ENCODE results near the gene SNCB.

SNCB gene

DNA sequence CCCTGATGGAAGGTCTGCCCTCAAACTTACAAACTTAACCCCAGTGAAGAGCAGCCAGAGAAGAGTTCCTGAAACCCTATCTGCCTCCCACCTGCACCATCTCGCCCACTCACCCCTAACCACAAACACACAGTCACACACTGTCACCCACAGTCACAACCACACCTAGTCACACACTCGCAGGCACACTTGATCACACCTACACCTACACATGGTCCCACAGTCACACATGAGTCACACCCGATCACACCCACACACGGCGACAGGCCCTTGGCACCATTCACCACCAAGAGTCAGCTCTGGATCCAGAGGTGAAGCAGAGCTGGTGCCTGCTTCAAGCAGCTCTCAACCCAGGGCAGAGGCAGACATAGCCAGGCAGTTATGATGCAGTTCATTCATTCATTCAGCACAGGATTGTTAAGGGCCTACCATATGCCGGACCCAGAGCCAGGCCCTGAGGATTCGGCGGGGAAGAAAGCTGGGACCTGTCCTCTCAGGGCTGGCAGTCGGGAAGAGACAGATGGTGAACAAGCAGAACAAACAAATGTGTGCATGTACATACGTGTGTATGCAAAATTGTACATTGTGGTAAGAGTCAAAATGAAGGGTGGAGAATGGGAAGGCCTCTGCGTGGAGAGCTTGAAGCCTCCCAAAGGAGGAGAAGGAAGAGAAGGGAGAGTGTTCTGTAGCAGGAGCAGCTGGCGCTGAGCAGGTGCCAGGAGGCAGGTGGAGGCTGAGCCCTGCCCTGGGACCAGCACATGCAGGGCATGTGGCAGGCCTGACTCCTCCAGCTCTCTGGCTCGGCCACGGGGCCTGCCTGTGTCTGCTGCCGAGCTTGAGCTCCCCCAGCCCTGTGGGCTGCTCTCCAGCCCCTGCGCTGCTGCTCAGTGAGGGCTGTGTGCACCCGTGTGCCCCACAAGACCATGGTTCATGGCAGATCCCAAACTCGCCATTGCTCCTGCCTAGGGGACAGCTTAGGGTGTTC lies 23.4 kb upstream of the SNCB start:
- Mint-ChIP-seq H3K9me3 (no peaks in the 10 kb centered on the region), H3K27me3 (no peaks in the 10 kb centered on the region), H3K27ac (peak overlapping the region; percentile 79), H3K4me1 (ENCODE audit: low read depth) (peaks cover 70% of the 10 kb centered on the region), H3K36me3 (ENCODE audit: low read depth) (peaks cover 15% of the 10 kb centered on the region), H3K4me3 (peak overlapping the region; percentile 46)

DNA sequence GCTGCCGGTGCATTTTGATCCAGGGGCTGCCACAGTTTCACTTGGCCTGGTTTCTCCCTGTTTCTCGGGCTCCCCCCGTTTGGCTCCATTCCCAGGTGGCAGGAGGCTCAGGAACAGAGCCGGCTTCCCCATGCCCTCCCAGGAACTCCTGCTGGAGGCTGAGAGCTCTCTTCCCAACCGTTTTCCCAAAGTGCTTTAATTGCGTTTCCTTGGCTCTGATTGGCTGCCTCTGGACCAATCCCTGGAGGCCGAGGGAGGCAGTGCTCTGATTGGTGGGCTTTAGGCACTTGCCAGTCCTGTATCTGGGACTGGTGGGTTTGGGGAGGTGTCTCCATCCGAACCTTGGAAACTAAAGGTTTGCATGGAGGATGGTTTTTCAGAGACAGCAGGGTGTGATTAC lies 21.8 kb upstream of the SNCB start:
- H3K27ac Mint-ChIP-seq: no peak overlapping the region
- H3K9me3 Mint-ChIP-seq: no peaks in the 10 kb centered on the region
- H3K27me3 Mint-ChIP-seq: no peaks in the 10 kb centered on the region
- peaks cover 15% of the 10 kb centered on the region for H3K36me3 Mint-ChIP-seq (ENCODE audit: low read depth)
- H3K4me3 Mint-ChIP-seq: no peak overlapping the region
- peaks cover 67% of the 10 kb centered on the region for H3K4me1 Mint-ChIP-seq (ENCODE audit: low read depth)

DNA sequence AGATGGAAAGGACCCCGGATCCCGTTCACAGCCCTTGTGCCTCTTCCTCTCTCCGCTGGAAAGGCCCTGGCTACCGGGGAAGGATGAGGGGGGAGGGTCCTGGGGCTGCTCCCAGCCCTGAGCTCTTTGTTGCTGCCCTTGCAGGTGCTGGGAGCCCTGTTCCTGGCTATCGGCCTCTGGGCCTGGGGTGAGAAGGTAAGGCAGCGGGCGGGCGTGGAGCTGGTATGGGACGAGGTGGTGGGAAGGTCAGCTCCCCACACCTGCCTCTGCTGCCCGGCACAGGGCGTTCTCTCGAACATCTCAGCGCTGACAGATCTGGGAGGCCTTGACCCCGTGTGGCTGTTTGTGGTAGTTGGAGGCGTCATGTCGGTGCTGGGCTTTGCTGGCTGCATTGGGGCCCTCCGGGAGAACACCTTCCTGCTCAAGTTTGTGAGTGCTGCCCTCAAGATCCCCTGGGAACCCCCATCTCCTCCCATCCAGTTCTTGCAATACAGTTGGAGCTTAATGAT lies 21.2 kb upstream of the SNCB start:
- Mint-ChIP-seq H3K36me3 (ENCODE audit: low read depth) (peaks cover 15% of the 10 kb centered on the region), H3K4me1 (ENCODE audit: low read depth) (peaks cover 71% of the 10 kb centered on the region), H3K27ac (no peak overlapping the region), H3K27me3 (no peaks in the 10 kb centered on the region), H3K4me3 (no peak overlapping the region), H3K9me3 (no peaks in the 10 kb centered on the region)

DNA sequence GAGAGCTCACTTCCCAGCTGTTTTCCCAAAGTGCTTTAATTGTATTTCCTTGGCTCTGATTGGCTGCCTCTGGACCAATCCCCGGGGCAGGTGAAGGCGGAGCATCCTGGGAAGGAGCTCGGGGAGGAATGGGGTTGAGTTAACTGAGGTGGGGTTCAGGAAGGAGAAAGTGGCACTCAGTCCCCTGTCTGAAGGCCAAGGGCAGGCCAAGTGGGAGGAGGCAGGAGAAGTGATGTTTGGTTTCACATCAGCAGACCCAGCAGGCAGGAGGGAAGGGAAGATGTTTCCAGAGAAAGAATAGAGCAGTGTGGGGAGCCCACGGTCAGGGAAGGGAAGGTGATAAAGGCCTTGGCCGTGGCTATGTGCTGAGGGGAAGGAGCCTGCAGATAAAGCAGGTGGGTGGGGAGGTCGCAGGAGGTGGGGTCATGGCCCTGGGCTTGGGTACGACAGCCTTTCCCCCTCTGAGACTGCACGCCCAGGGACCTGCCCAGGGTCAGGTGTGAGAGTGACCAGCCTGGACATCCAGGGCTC lies 20.1 kb upstream of the SNCB start:
- H3K36me3 Mint-ChIP-seq (ENCODE audit: low read depth): peaks cover 14% of the 10 kb centered on the region
- H3K4me1 Mint-ChIP-seq (ENCODE audit: low read depth): peaks cover 80% of the 10 kb centered on the region
- H3K27ac Mint-ChIP-seq: no peak overlapping the region
- no peaks in the 10 kb centered on the region for H3K9me3 Mint-ChIP-seq
- H3K27me3 Mint-ChIP-seq: no peaks in the 10 kb centered on the region
- no peak overlapping the region for H3K4me3 Mint-ChIP-seq

DNA sequence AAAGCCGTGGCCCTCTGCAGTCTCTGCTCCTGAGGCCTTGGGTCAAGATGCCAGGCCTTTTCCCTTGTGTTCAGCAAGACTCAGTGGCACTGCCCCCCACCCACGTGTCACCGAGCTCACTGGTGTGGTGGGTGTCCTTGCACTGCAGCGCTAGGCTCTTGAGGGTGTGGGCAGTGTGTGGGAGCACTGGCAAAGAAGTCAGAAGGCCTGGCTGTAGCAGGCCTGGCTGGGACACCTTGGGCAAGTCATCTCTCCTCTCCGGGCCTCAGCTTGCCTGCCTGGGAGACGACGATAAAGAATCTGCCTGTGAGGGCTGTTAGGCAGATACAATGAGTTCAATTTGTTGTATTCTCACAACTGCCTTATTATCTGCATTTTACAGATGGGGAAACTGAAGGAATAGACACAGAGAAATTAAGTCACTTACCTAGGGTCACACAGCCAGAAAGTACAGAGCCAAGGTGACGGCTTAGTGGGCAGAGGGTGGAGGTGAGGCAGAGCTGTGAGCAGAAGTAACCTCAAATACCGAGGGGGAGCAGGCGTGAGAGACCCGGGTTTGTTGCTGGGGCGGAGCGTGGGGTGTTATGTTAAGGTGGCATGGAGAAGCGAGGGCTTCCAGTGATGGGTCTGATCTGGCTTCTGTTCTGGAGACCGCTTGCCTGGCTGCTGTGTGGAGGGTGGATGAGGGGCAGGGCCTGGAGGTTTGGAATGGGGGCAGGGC lies 18.3 kb upstream of the SNCB start:
- Mint-ChIP-seq H3K27ac (peak overlapping the region; percentile 50), H3K9me3 (no peaks in the 10 kb centered on the region), H3K36me3 (ENCODE audit: low read depth) (peaks cover 6% of the 10 kb centered on the region), H3K27me3 (no peaks in the 10 kb centered on the region), H3K4me3 (peak overlapping the region; percentile 87), H3K4me1 (ENCODE audit: low read depth) (peaks cover 66% of the 10 kb centered on the region)

DNA sequence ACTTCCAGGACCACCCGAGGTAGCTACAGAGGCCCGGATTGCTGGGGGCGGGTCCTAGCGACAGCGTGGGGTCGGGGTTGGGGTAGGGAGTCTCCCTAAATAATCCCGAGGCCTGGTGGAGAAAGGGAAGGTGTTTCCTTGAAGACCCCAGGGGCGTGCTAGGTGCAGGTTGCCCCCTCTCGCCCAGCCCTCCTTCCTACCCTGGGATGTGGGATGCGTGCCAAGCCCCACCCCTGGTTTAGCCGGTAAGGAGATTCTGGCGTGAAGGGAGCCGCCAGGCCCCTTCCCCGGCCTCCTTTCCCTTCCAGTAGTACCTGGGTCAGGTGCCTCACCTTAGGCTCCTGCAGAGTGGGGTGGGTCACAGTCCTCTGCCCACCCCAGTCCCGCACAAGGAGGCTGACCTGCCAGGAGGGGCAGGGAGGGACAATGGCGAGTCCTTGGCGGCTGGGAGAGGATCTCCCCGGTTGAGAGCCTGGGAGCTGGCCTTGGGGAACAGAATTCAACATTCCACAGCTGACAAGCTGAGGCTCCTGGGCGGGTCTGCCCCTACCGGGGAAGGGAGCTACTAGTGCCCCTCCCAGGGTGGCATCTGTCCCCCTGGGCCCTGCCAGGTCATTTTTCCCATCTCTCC lies 17.6 kb upstream of the SNCB start:
- peak overlapping the region; percentile 87 for H3K4me3 Mint-ChIP-seq
- H3K4me1 Mint-ChIP-seq (ENCODE audit: low read depth): peaks cover 59% of the 10 kb centered on the region
- H3K27ac Mint-ChIP-seq: no peak overlapping the region
- H3K27me3 Mint-ChIP-seq: no peaks in the 10 kb centered on the region
- no peaks in the 10 kb centered on the region for H3K9me3 Mint-ChIP-seq
- no peaks in the 10 kb centered on the region for H3K36me3 Mint-ChIP-seq (ENCODE audit: low read depth)

DNA sequence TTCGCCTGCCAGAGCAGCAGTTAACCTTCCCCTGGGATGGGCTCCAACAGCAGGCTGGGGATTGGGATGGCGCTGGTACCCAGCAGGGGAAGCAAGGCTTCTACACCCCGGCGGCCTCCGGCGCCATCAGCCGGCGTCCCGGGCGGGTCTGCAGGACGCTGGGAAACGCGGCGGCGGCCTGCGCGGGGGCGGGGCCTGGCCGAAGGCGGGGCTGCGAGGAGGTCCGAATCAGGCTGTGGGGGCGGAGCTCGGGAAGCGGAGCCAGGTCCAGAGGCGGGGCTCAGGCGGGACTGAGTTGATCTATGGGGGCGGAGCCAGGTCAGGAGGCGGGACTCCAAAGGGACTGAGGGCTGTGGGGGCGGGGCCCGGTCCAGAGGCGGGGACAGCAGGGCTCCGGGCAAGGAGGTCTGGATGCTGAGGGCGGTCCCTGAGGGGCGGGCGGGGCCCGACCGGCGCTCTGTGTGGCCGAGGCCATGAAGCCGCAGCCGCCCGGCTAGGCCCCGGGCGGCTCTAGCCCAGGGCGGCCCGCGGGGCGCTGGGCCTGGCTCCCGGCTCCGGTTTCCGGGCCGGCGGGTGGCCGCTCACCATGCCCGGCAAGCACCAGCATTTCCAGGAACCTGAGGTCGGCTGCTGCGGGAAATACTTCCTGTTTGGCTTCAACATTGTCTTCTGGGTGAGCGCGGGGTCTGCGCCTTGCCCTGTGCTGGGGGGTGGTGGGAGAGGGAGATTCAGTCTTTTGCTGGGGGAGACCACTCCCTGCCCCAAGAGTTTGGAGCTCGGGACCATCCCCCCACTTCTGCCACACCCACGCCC lies 16.9 kb upstream of the SNCB start, which contains the start of gene TSPAN17:
TSPAN17 (plus strand) TSS at position 455 of the 813 bp plus-strand sequence; CDS start at position 587, 132 bp downstream.
- peak within 1 kb of the TSS; percentile 95 for H3K27ac Mint-ChIP-seq
- no peaks in the 10 kb centered on the region for H3K36me3 Mint-ChIP-seq (ENCODE audit: low read depth)
- no peaks in the 10 kb centered on the region for H3K9me3 Mint-ChIP-seq
- peaks cover 52% of the 10 kb centered on the region for H3K4me1 Mint-ChIP-seq (ENCODE audit: low read depth)
- H3K27me3 Mint-ChIP-seq: no peaks in the 10 kb centered on the region
- H3K4me3 Mint-ChIP-seq: peak within 1 kb of the TSS; percentile 87

DNA sequence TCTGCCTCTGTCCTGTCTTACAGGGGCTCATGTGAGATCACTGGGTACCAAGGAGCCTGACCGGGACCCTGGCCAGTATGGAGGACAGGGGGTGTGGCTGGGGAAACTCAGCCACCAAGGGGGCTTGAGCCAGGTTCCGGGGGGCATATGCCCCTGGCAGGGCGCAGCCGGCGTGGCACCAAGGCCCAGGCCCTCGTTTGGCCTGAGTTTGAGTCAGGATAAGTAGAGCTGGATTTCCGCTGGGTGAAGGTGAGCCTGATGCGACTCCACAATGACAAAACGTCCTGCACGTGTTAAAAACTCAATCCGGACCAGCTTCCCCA lies 16.3 kb upstream of the SNCB start:
- Mint-ChIP-seq H3K27me3 (no peaks in the 10 kb centered on the region), H3K4me3 (peak overlapping the region; percentile 87), H3K9me3 (no peaks in the 10 kb centered on the region), H3K36me3 (ENCODE audit: low read depth) (no peaks in the 10 kb centered on the region), H3K27ac (peak overlapping the region; percentile 95), H3K4me1 (ENCODE audit: low read depth) (peaks cover 46% of the 10 kb centered on the region)

DNA sequence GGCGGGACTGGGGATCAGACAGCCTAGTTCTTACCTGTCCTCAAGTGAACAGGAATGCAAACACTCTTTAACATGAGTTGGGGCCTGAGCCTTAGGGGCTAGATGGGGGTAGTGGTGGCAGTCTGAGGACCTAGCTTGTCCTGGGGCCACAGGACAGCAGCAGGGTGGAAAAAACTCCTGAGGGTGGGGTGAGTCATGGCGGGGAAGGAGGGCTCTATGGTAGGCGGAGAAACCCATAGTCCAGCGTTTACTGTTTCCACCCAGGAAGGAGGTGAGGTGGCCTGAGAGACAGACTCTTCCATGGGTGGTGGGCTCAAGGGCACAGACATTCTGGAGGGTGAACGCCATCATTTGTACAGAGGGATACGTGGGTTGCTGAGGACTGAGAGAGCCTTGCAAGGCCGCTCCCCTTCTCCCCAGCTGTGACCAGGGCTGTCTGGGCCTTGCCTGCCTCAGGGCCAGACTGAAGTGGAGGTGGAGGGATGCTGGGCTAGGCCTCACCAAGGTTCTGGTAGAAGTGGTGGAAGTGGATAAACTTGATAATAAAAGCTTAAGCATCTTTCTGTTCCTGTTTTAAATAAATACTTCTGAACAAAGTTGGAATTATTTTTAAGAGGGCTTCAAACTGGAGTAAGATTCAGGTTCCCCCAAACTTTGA lies 15.8 kb upstream of the SNCB start:
- H3K27ac Mint-ChIP-seq: peak overlapping the region; percentile 95
- H3K36me3 Mint-ChIP-seq (ENCODE audit: low read depth): no peaks in the 10 kb centered on the region
- peak overlapping the region; percentile 87 for H3K4me3 Mint-ChIP-seq
- H3K9me3 Mint-ChIP-seq: no peaks in the 10 kb centered on the region
- no peaks in the 10 kb centered on the region for H3K27me3 Mint-ChIP-seq
- H3K4me1 Mint-ChIP-seq (ENCODE audit: low read depth): peaks cover 43% of the 10 kb centered on the region

DNA sequence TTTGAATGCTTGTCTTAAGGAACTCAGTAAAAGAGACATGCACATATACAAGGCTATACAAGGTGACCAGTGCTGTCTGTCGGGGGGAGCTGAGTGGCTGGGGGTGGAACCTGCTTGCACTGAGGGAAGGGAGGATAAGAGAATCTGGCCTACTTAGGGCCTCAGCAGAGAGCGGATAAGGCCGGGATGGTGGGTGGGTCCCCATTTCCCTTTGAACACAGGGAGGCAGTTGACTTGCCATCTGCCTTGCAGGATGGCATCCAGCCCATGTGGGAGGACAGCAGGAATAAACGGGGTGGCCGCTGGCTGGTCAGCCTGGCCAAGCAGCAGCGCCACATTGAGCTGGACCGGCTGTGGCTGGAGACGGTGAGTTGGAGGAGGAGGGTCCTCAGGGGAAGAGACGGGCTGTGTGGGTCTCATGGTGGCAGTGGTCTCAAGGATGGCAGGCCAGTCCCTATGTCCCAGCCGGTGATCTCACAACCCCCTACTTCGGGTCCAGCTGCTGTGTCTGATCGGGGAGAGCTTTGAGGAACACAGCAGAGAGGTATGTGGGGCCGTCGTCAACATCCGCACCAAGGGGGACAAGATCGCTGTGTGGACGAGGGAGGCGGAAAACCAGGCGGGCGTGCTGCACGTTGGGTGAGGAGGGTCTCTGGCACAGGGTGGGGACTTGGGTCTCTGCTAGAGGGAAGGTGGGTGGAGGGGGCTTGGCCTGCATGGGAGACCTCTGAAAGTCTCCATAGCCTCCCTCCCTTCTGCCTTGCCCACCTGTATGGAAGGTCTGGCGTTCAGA lies 14.7 kb upstream of the SNCB start:
- Mint-ChIP-seq H3K36me3 (ENCODE audit: low read depth) (no peaks in the 10 kb centered on the region), H3K4me3 (no peak overlapping the region), H3K27me3 (no peaks in the 10 kb centered on the region), H3K9me3 (no peaks in the 10 kb centered on the region), H3K27ac (no peak overlapping the region), H3K4me1 (ENCODE audit: low read depth) (peaks cover 33% of the 10 kb centered on the region)

DNA sequence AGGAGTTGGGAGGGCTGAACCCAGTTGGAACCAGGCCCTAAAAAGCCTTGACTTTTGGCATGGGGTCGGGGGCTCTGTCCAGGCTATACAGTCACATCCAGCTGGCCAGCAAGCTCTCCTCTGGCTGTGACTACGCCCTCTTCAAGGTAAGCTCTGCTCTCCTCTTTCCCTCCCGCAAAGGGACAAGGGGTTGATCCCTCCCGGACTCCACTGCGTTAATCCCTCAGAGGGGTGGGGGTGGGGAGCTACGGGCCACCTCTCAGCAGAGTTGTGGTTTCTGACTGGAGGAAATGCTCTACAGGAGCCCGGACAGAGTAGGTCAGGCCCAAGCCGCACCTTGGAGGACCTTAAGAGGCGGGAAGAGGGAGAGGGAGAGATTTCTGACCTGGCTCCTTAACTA lies 14.0 kb upstream of the SNCB start:
- no peaks in the 10 kb centered on the region for H3K36me3 Mint-ChIP-seq (ENCODE audit: low read depth)
- no peak overlapping the region for H3K27ac Mint-ChIP-seq
- no peaks in the 10 kb centered on the region for H3K9me3 Mint-ChIP-seq
- H3K4me1 Mint-ChIP-seq (ENCODE audit: low read depth): peaks cover 25% of the 10 kb centered on the region
- no peaks in the 10 kb centered on the region for H3K27me3 Mint-ChIP-seq
- no peak overlapping the region for H3K4me3 Mint-ChIP-seq

DNA sequence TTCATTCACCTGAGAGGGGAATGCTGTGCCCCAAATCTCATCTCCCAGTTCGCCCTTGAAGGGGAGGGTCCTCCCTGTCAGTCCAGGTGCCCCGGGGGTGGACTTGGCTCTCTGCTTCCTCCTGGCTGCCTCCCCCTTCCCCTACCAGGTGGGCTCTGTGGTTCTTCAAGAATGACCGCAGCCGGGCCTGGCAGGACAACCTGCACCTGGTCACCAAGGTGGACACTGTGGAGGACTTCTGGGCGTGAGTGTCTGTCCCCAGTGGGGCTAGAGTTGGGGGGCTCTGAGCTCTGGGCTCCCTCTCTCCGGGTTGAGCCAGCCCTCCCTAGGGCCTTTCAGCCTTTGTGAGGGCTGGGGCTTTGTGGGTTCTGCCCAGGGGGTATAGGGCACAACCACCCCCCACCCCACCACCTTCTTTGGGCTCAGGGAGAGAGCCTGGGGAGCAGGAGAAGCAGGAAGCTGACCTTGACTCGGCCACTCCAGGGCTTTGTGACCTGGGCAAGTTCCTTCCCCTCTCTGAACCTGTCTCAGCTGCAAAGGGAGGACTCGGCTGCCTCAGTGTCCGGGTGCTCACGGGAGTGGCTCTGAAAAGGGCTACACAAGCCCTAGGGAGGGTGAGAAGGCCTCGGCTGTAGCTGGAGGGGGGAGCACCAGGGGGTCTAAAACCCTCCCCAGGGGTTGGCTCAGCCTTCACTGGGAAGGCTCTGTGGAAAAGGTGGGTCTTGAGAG lies 13.3 kb upstream of the SNCB start:
- Mint-ChIP-seq H3K4me3 (no peak overlapping the region), H3K4me1 (ENCODE audit: low read depth) (peaks cover 19% of the 10 kb centered on the region), H3K27ac (no peak overlapping the region), H3K27me3 (no peaks in the 10 kb centered on the region), H3K9me3 (no peaks in the 10 kb centered on the region), H3K36me3 (ENCODE audit: low read depth) (no peaks in the 10 kb centered on the region)
